HUES64 (cell line): ENCODE data around the gene MAP2.
A peak's percentile ranks its signal among the peaks of the same experiment; 100 is the strongest.

Source experiments
- H3K27ac ChIP-seq: 2 replicates; pipeline ENCODE4 v1.7.0; 2013; ENCODE audit warnings: low read depth, low read length, inconsistent platforms
- H3K27me3 ChIP-seq: 2 replicates; pipeline ENCODE4 v1.6.1; 2013; ENCODE audit warnings: mild to moderate bottlenecking, low read length; ENCODE audit not compliant: insufficient read depth
- H3K36me3 ChIP-seq: 2 replicates; pipeline ENCODE4 v1.6.1; 2013; ENCODE audit warnings: mild to moderate bottlenecking, low read length; ENCODE audit not compliant: insufficient read depth
- H3K4me1 ChIP-seq: 2 replicates; pipeline ENCODE4 v1.6.1; 2013; ENCODE audit warnings: mild to moderate bottlenecking, low read length, moderate library complexity; ENCODE audit not compliant: insufficient read depth
- H3K4me3 ChIP-seq: 2 replicates; pipeline ENCODE4 v1.5.1; 2013; ENCODE audit warnings: mild to moderate bottlenecking, low read length, moderate library complexity
- H3K9ac ChIP-seq: 2 replicates; pipeline ENCODE4 v1.6.1; 2013; ENCODE audit warnings: mild to moderate bottlenecking, low read depth, low read length
- H3K9me3 ChIP-seq: 2 replicates; pipeline ENCODE4 v1.6.1; 2013; ENCODE audit warnings: low read depth, low read length; ENCODE audit not compliant: insufficient read depth
- WGBS: fragments of 150-250, 120-280 bp; methylation state at CpG from one replicate; pipeline ENCODE4 v1.1.7; 2013; ENCODE audit warnings: missing lambda C conversion rate; 5-methylcytosine and 5-hydroxymethylcytosine counted together

The MAP2 gene

DNA sequence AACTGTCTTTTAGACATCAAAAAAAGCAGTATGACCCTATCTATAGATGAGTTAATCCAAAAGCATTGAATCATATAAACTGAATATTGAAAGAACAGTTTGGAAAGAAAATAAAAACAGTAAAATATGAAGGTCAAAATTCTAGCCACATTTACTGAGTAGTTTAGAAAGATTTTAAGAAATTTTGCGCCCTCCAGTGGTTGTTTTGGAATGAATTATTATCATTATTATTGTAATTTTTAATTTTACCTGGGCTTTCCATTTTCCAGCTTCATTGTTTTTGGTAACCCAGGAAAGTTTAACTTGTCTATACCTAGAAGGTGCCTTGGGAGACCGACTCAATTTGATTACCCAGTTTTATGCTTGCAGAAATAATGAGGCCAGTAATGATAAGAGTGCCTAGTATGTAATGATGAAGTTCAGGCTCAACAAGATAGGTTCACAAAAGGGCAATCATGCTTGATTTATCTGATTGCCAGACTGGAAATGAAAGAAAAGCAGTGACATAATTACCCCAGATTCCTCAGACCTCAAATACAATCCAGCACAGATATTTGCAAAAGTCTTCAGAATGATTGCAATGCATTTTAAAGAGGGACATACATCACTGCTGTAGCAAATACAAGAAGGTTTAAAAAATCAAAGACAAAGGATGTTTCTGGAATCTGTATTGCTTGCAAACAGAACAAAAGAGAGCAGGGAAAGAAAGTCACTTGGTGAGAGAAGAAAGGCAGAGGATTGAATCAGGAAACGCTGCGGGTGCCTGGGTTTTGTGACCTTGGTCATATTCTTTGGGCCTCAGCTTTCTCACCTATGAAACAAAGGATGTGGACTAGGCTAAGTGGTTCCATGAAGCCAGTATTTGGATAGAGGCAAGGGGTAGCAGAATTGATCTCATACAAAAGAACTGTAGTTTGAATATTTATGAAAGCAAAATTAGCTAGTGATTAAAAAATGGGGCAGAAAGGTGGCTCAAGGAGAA, 153.8 kb downstream of the MAP2 start:
- 49% methylated on average over 3 of the region's 4 CpGs for WGBS
- Histone ChIP-seq H3K27me3 (no peaks in the 10 kb centered on the region), H3K9ac (no peak overlapping the region), H3K4me1 (peaks cover 19% of the 10 kb centered on the region), H3K27ac (peak overlapping the region; percentile 38; the same call in 1 of the 2 replicates), H3K36me3 (no peaks in the 10 kb centered on the region), H3K4me3 (no peak overlapping the region), H3K9me3 (no peaks in the 10 kb centered on the region)

DNA sequence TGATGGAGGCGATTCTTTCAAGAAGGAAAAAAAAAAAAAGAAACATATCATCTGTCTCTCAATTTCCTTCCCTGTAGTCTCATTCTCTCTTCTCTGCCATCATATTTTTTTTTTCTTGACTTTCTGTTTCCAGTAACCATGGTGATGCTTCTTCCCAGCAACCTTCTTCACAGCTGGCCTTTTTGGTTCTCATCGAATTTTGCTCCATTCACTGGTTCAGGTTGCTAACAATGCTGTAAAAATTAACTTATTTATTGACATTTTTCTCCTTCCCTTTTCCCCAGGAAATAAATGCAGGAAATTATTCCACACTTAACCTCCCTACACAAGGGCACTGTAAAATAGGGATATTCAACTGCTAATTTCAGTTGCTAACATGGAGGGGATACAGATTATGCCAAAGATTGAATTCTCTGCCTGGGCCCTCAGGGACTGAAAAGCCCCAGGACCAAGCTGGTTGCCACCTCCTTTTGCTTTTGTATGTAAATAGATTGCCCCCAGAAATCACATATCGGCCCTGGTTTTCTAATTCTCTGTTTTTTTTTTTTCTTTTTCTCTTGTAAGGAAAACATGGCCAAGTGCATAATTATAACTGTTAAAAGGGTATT, 154.7 kb downstream of the MAP2 start:
- Histone ChIP-seq H3K4me1 (peaks cover 19% of the 10 kb centered on the region), H3K9me3 (no peaks in the 10 kb centered on the region), H3K4me3 (no peak overlapping the region), H3K9ac (no peak overlapping the region), H3K36me3 (no peaks in the 10 kb centered on the region), H3K27me3 (no peaks in the 10 kb centered on the region), H3K27ac (peak overlapping the region; percentile 63; the same call in 1 of the 2 replicates)
- 66% methylated on average over 2 of the region's 3 CpGs for WGBS

DNA sequence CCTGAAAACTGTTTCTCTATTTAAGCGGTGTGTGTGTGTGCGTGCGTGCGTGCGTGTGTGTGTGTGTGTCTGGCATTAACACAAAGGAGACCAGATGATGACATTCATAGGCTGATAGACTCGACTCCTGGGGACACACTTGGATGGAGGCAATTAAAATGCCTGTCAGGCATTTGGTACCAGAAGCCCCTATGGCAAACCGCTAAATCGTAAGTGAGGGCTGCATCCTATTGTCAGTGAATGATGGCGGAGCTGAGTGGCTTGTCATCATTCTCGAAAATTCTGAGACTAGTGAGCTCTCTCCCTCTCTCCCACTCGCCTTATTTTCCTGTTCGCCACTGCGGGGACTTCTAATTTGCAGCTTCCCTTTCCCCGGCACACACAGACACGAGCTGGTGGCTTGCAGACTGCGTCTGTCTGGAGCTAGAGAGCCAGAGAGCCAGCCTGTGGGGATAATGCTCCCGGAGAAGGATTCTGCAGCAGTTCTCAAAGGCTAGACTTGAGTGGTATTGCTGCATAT, 155.4 kb downstream of the MAP2 start:
- Histone ChIP-seq H3K9ac (no peak overlapping the region), H3K36me3 (no peaks in the 10 kb centered on the region), H3K4me3 (peak overlapping the region; percentile 18; the same call in 1 of the 2 replicates), H3K4me1 (peaks cover 19% of the 10 kb centered on the region), H3K9me3 (no peaks in the 10 kb centered on the region), H3K27me3 (no peaks in the 10 kb centered on the region), H3K27ac (no peak overlapping the region)
- WGBS = 48% methylated on average over 17 of the region's 17 CpGs

DNA sequence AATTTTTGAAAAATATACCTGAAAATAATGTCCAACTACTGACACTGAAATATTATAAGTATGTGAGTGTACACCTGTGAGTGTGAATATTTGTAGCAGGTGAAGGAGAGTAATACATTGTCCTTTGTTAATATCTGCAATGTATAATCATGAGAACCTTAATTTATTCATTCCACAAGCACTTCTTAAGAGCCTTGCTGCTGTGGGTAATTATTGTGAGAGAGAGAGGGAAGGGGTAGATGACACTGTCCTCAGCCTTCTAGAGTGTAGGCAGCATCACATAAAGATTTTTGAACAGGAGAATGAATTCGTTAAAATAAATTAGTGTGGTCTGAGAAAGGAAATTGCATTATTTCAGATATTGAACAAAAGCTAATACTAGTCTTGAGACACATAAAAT, 157.2 kb downstream of the MAP2 start:
- Histone ChIP-seq H3K27me3 (no peaks in the 10 kb centered on the region), H3K9me3 (no peaks in the 10 kb centered on the region)
- WGBS = 80% methylated on average over 1 of the region's 1 CpG

DNA sequence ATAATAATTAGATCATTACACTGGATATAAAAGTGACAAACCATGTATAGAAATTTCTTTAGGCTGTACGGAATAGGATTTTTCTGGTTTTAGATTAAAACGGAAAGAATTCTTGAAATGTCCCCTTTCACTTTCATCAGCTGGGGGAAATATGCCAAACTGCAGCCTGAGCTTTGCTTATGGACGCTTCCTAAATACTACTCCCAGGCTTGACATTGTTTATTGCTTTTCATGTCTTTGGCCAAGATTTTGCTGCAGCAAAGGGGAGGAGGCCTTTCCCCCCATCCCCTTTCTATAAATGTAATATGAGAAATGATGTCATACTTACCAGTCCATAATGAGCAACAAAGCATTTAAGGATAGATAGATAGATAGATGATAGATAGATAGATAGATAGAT, 158.4 kb downstream of the MAP2 start:
- Histone ChIP-seq H3K9me3 (no peaks in the 10 kb centered on the region), H3K4me1 (peaks cover 19% of the 10 kb centered on the region), H3K4me3 (no peak overlapping the region), H3K27me3 (no peaks in the 10 kb centered on the region), H3K27ac (no peak overlapping the region), H3K36me3 (no peaks in the 10 kb centered on the region), H3K9ac (no peak overlapping the region)
- WGBS = 100% methylated on average over 3 of the region's 3 CpGs

More for the DNA sequence above, 157.2 kb downstream of the MAP2 start:
- Histone ChIP-seq H3K4me1 (peaks cover 19% of the 10 kb centered on the region), H3K9ac (no peak overlapping the region), H3K4me3 (no peak overlapping the region), H3K36me3 (no peaks in the 10 kb centered on the region), H3K27ac (no peak overlapping the region)

DNA sequence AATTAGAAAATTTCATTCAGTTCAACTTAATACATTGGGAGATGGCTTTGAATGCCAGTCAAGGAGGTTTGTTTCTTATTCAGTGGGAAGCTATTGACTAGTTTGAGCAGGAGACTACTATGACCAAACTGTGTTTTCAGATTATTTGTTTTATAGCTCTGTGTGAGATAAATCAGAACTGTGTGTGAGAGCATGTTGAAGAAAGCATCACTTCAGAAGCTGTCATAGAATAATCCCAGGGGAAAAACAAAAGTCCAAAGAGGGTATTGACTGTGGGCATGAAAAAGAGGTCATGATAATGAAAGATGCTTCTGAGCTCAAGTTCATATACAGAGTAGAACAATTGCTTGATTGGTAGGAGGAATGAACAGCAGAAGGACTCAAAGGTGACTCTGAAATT, 160.6 kb downstream of the MAP2 start:
- Histone ChIP-seq H3K27me3 (no peaks in the 10 kb centered on the region), H3K36me3 (no peaks in the 10 kb centered on the region), H3K27ac (no peak overlapping the region), H3K9ac (no peak overlapping the region), H3K4me1 (no peaks in the 10 kb centered on the region), H3K4me3 (no peak overlapping the region), H3K9me3 (no peaks in the 10 kb centered on the region)

DNA sequence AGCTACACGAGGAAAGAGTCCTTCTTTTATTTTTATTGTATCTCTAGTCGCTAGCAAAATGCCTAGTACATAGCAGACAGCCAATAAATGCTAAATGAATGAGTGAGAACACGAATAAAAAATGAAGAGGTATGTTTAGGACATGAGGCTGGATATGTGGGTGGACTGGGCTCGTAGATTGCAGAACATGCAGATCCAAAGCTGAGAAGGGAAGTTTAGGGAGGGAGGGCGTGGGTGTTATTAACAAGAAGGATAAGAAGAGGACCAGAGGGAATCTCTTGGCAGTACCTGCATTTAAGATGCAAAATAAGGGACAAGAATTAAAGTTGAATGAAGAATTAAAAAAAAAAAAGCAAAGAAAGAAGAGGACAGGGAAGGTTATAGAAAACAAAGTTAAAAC, 161.1 kb downstream of the MAP2 start:
- WGBS = 90% methylated on average over 5 of the region's 5 CpGs
- no peaks in the 10 kb centered on the region for H3K36me3 ChIP-seq
- no peaks in the 10 kb centered on the region for H3K9me3 ChIP-seq

DNA sequence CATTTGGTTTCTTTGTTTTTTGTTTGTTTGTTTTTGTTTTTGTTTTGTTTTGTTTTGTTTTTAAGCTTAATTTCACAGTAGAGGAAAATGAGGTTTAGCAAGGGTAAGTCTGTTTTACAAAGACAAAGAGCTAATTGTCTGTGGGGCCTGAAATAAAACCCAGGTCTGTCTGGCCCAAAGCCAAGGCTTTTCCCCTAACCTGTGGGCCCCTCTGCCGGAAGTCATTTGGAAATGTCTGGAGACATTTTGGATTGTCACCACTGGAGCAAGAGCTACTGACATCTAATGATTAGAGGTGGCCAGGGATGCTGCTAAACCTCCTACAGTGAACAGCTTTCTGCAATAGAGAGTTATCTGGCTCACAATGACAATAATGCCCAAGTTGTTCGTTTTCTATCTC, 167.2 kb downstream of the MAP2 start:
- H3K27me3 ChIP-seq = no peaks in the 10 kb centered on the region
- H3K27ac ChIP-seq = no peak overlapping the region
- WGBS = 87% methylated on average over 2 of the region's 2 CpGs
- no peaks in the 10 kb centered on the region for H3K36me3 ChIP-seq
- H3K9ac ChIP-seq = no peak overlapping the region
- no peaks in the 10 kb centered on the region for H3K9me3 ChIP-seq
- H3K4me3 ChIP-seq = no peak overlapping the region
- H3K4me1 ChIP-seq = no peaks in the 10 kb centered on the region

More for the DNA sequence above, 161.1 kb downstream of the MAP2 start:
- H3K27ac ChIP-seq = no peak overlapping the region
- no peak overlapping the region for H3K9ac ChIP-seq
- H3K27me3 ChIP-seq = no peaks in the 10 kb centered on the region
- H3K4me1 ChIP-seq = no peaks in the 10 kb centered on the region
- H3K4me3 ChIP-seq = no peak overlapping the region

DNA sequence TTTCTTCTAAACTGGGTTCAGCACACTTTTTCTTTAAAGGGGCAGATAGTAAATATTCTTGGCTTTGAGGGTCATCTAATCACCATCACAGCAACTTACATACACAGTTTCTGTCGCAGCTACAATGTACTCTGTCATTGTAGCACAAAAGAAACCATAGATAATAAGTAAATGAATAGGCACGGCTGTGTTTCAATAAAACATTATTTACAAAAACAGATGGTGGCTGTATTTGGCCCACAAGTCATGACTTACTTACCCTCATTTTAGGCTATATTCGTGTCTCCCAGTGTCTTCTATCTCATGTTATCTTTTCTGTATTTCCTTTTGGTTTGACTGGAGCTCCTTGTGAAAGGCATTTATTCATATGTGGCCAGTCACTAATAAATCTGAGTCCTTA, 168.3 kb downstream of the MAP2 start:
- WGBS = 75% methylated on average over 2 of the region's 3 CpGs
- no peak overlapping the region for H3K4me3 ChIP-seq
- no peak overlapping the region for H3K9ac ChIP-seq
- H3K27ac ChIP-seq = no peak overlapping the region
- H3K36me3 ChIP-seq = no peaks in the 10 kb centered on the region
- no peaks in the 10 kb centered on the region for H3K9me3 ChIP-seq
- H3K27me3 ChIP-seq = no peaks in the 10 kb centered on the region
- no peaks in the 10 kb centered on the region for H3K4me1 ChIP-seq

DNA sequence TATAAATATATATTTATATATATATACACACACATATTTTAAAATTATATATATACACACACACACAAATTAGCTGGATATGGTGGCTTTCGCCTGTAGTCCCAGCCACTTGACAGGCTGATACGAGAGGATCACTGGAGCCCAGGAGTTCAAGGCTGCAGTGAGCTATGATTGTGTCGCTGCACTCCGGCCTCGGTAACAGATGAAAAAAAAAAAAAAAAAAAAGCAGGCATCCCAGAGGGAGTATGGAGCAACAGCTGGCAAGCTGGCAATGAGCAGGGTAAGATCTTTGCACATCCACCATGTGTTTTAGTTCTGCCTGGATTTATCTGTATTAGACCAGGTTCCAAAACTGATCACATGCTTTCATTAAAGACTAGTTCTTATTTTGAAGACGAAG, 170.1 kb downstream of the MAP2 start:
- no peak overlapping the region for H3K4me3 ChIP-seq
- no peak overlapping the region for H3K27ac ChIP-seq
- H3K4me1 ChIP-seq = no peaks in the 10 kb centered on the region
- no peaks in the 10 kb centered on the region for H3K9me3 ChIP-seq
- no peak overlapping the region for H3K9ac ChIP-seq
- no peaks in the 10 kb centered on the region for H3K27me3 ChIP-seq
- 96% methylated on average over 6 of the region's 6 CpGs for WGBS
- H3K36me3 ChIP-seq = no peaks in the 10 kb centered on the region

DNA sequence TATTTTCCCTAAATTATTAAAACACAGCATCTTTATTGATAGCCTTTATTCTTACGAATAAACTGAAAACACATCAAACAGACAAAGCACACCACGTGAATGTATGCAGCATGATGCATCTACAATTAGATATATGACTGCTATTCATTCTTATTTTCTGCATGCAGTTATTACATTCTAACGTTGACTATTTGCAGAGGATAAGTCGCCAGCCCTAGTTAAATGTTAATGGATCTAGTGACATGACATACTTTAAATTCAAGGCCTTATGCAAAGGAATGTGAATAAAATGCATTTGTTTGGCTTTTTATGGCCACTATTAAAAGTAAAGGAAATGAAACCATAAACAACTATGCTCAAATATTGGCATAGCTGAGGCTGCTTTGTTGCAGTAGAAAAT, 172.4 kb downstream of the MAP2 start:
- Histone ChIP-seq H3K9me3 (no peaks in the 10 kb centered on the region), H3K36me3 (no peaks in the 10 kb centered on the region), H3K4me3 (no peak overlapping the region), H3K4me1 (0 out of 2 replicates have a peak, but pooled peaks cover 9% of the 10 kb centered on the region), H3K27me3 (no peaks in the 10 kb centered on the region), H3K27ac (no peak overlapping the region), H3K9ac (no peak overlapping the region)
- 88% methylated on average over 4 of the region's 4 CpGs for WGBS
